GM21367 (cell line): ENCODE data around the gene ATG2A.

ENCODE experiments used
- ATAC-seq: cut with Tn5 transposase; IDR thresholded peaks from one replicate; pipeline ENCODE4 v1.9.1; 2021; ENCODE audit not compliant: unreplicated experiment

The ATG2A gene

GRCh38 chr11:64925536-64926436, 8.8 kb upstream of the ATG2A start:
- no peak for ATAC-seq

- ATAC-seq: no peak
Observed at GRCh38 chr11:64924910-64925284, 7.9 kb upstream of the ATG2A start.

- peak; percentile 59 for ATAC-seq
Observed at GRCh38 chr11:64923944-64924909, 7.2 kb upstream of the ATG2A start, which contains the start of gene PPP2R5B. Gene PPP2R5B, plus strand, starts transcription at chr11:64924689. Its CDS starts 1,046 bp downstream, at chr11:64925735.

- ATAC-seq: no peak
Observed at GRCh38 chr11:64923151-64923661, 6.2 kb upstream of the ATG2A start.

GRCh38 chr11:64921384-64921783, 4.4 kb upstream of the ATG2A start:
- ATAC-seq: no peak

GRCh38 chr11:64920124-64920523, 3.1 kb upstream of the ATG2A start:
- ATAC-seq: no peak

- ATAC-seq: no peak
Observed at GRCh38 chr11:64919627-64920026, 2.6 kb upstream of the ATG2A start.

GRCh38 chr11:64918017-64918416, 1.0 kb upstream of the ATG2A start:
- no peak for ATAC-seq

GRCh38 chr11:64917663-64917995, 620 bp upstream of the ATG2A start:
- ATAC-seq: no peak

- ATAC-seq: no peak
Observed at GRCh38 chr11:64916040-64916774, 802 bp downstream of the ATG2A start.

- no peak for ATAC-seq
Observed at GRCh38 chr11:64915376-64915887, 1.6 kb downstream of the ATG2A start.

GRCh38 chr11:64914123-64914522, 2.9 kb downstream of the ATG2A start:
- no peak for ATAC-seq

GRCh38 chr11:64913171-64913727, 3.8 kb downstream of the ATG2A start:
- ATAC-seq: no peak

GRCh38 chr11:64911689-64912088, 5.3 kb downstream of the ATG2A start:
- ATAC-seq: no peak

- no peak for ATAC-seq
Observed at GRCh38 chr11:64911142-64911541, 5.9 kb downstream of the ATG2A start.

- no peak for ATAC-seq
Observed at GRCh38 chr11:64910451-64911093, 6.4 kb downstream of the ATG2A start.

GRCh38 chr11:64909653-64910343, 7.2 kb downstream of the ATG2A start:
- no peak for ATAC-seq

- ATAC-seq: no peak
Observed at GRCh38 chr11:64908766-64909165, 8.2 kb downstream of the ATG2A start.

GRCh38 chr11:64906314-64906635, 10.7 kb downstream of the ATG2A start:
- ATAC-seq: no peak
